Activated CD4-positive, alpha-beta T cell treated with anti-CD3 and anti-CD28 coated beads, Interleukin-2, amount 50 U/mL, for 16 hours (primary cell): ENCODE results near the gene SUN2.
A peak's percentile ranks its signal among the peaks of the same experiment; 100 is the strongest.

Experiments used
- DNase-seq: peaks from one replicate; pipeline ENCODE4 v3.0.0-alpha.2; 2020

SUN2 gene

DNA sequence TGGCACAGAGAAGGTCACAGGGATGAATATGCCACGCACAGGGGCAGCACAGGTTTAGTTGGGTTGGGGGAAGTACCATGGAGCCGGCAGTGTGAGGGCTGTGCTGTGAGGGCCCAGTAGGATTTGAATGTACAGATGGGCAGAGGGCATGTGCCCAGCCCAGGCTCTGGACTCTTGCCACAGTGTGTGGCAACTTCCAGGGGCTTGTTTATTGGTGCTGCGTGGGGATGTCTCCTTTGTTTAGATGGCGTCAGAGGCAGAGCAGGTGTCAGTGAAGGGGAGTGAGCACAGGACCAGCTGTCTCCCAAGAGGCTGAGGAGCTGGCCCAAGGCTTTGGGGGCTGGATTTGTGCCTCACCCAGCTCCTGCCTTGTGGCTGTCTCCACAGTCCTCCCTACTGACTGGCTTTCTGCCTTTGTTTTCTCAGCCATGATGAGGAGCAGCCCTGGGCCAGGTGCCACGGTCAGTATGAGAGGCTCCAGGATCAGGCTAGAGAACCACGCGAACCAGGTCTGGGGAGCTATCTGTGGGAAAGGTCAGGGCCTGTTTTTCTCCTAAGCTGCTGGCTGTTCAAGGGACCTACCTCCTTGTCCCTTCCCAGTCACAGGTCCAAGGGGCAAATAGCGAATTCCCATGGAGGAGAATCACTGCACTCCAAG is 21.9 kb downstream of the SUN2 start:
- no peak for DNase-seq

DNA sequence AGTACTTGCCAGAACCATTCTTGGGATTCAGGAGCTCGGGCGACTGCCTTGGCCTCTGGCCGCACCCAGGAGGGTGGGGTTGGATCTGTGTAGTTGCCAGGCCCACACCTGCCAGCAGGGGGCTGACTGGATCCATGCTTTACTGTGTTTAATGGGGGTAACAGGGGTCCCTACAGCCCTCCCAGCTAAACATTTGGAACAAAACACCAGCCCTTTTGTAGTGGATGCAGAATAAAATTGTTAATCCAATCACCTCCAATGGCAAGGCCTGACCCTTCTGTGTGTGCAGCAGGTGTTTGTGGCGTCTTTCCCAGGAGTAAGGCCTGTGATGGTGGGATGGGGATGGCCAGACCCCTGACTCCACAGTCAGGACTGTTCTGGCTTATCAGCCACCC is 22.5 kb downstream of the SUN2 start:
- peak; percentile 51 for DNase-seq

DNA sequence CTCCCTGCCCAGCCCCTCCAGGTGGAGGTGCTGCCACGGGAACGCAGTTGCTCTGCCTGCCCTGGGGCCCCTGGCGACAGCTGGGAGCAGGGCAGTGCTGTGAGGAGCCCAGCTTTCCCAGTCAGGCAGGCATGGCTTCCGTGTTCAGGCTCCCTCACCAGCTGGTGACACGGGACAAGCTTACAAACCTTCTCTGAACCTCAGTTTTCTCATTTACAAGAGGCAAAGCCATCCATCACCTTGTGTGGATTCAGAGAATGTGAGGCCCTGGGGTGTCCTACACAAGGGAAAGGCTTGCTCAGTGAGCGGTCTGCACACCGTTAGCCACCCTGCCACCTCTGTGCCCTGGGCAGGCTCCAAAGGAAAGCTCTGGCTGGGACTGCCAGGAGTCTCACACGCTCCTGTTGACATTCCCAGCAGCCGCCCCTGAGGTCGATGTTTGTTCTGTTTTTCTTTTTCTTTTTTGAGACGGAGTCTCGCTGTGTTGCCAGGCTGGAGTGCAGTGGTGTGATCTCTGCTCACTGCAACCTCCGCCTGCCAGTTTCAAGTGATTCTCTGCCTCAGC is 23.5 kb downstream of the SUN2 start:
- DNase-seq = no peak

DNA sequence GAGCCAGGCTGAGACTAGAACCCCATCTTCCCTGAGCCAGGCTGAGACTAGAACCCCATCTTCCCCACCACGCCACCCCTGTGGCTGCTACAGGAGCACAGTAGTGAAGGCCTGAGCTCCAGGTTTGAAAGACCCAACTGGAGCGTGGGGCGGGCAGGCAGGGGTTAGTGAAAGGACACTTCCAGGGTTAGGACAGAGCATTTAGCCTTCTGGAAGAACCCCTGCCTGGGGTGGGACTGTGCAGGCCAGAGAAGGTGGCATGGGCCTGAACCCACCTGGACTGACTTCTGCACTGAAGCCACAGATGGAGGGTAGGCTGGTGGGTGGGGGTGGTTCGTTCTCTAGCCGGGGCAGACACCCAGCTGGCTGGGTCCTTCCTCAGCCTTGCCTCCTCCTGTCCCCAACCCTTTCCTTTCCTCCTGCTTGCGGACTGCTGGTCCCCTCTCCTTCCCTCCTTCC is 24.1 kb downstream of the SUN2 start:
- no peak for DNase-seq

DNA sequence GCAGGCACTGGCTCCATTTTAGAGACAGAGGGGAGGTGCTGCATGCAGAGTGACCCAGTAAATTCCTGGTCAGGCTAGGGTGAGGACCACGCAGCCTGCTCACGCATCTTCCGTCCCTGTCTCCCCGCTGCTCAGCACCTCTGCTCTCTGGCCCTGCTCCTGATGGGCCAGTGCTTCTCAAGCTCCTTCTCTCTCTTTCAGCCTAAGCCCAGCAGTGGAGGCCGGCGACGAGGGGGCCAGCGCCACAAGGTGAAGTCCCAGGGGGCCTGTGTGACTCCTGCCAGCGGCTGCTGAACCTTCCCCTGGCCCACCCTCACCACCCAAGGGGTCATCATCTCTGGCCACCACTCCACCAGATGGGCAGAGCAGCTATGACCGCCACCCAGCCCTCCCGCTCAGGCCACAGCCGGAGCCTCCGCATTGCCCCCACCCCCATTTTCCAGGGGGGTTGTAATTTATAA is 25.4 kb downstream of the SUN2 start:
- DNase-seq = no peak

DNA sequence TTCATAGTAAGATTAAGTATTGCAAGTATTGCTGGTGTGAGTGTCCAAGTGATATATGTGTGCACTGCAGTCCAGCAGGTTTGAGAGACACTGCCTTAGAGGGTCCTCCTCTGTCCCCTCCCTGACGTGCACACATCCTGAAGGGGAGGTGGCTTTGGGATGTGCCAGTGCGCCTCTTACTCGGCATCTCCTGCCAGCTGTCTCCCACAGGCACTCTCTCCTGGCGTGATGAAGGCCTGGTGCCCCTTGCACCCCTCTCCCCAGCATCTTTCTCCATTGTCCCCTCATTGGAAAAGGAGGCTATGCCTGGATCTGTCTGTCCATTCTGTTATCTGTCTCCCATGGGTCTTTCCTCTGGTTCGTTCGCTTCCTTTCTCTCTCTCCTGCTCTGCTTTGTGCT is 25.9 kb downstream of the SUN2 start:
- DNase-seq = no peak

DNA sequence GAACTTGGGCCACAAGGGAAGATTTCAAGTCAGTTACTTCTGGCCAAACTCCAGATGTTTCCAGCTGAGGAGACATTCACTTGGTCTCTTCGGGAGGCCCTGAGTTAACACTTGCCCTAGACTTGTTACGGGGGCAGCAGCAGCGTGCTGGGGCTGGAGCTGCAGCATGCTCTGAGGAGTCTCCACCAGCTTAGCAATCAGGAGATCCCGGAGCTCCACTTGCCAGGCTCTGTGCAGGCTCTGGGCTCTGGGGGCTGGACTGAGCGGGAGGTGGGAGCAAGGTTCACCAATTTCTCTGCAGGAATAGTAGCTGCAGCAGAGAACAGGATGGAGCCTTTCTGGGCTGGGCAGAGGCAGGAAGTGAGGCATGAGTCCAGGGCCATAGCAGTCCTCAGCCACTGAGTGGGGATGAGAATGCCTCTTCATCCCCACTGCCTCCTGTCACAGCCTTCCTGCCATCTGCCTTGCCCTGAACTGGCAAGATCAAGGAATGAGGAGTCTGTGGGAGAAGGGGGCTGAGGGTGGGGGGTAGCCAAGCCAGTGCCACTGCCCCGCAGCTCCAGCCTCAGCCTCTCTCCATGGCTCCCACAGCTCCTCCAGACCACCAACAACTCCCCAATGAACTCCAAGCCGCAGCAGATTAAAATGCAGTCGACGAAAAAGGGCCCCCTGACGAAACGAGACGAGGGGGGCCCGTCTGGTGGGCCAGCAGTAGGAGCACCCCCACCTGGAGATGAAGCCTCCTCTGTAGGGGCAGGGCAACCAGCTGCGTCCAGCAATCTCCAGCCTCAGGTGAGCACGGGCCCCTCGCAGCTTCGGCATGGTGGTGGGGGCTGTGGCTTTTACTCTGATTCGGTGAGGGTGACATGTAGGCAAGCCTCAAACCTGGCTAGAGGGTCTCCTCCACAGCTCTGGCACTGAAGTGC is 26.7 kb downstream of the SUN2 start:
- DNase-seq = no peak

DNA sequence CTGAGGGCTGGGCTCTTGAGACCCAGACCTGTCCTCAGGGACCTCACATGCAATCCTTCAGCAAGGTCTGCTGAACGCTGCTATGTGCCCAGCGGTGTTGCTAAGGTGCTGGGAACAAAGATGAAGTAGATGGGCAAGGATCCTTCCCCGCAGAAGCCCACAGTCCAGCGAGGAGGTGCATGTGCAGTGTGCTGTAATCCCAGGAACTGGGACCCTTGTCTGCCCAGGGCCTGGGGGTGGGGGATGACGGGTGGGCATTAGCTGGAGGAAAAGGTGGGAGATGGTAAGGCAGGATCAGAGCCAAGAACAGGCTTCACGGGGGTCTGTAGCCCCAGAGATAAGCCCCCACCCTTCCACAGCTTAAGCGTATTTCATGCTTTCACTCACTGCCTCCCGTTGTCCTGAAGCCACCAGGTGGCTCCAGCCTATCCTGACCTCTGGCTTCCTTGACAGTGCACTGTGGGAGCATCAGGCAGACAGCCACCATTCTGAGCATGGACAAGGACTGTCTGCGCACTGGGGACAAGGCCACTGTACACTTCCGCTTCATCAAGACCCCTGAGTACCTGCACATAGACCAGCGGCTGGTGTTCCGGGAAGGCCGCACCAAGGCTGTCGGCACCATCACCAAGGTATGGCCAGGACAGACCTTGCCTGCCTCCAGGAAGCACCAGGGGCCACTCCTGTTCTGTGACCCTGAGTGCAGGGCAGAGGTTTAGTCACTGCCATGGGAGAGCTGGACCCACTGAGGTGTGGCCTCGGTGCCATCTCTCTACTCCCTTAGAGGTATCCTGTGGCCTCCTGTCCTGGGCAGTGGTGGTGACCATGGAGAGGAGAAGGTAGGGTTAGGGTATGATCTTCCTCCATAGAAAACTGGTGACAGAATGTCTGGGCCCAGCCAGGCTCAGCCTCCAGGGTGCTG is 28.0 kb downstream of the SUN2 start:
- DNase-seq = no peak

DNA sequence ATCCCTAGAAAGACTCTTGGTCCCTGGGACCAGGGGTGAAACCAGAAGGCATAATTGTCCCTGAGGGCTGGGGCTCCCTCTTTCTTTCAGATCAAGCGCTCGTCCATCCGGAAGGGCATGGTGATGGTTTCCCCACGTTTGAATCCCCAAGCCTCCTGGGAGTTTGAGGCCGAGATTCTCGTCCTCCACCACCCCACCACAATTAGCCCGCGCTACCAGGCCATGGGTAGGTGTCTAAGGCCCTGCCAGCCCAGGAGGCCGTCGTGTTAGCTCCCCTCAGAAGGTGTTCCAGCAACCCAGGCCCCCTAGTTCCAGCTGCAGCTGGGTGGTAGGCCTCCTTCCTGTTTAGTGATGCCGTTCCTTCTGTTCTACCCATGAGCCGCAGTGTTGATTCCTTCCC is 28.7 kb downstream of the SUN2 start:
- DNase-seq = no peak

DNA sequence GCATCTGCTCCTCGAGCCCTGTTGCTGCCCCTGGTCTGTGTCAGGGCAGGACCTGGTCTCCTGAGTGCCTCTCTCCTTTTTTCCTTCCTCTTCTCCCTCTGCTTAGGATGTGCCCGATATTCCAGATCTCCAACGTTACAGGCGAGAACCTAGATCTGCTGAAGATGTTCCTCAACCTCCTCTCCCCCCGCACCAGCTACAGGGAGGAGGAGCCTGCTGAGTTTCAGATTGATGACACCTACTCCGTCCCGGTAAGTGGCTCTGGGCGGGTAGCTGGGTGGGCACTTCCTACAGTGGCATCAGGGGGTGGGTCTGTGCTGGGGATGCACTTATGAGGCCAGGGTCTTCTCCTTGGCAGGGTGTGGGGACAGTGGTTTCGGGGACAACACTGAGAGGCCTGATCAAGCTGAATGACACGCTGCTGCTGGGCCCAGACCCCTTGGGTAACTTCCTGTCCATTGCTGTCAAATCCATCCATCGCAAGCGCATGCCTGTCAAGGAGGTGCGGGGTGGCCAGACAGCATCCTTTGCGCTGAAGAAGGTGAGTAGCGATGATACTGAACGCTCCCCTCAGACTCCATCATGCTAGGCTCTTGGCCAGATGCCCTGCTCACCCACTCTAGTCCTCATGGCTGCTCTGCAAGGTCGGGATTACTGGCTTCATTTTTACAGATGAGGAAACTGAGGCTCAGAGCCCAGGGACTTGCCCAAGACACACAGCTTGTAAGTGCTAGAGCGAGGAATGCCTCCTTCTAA is 29.7 kb downstream of the SUN2 start:
- DNase-seq = no peak

DNA sequence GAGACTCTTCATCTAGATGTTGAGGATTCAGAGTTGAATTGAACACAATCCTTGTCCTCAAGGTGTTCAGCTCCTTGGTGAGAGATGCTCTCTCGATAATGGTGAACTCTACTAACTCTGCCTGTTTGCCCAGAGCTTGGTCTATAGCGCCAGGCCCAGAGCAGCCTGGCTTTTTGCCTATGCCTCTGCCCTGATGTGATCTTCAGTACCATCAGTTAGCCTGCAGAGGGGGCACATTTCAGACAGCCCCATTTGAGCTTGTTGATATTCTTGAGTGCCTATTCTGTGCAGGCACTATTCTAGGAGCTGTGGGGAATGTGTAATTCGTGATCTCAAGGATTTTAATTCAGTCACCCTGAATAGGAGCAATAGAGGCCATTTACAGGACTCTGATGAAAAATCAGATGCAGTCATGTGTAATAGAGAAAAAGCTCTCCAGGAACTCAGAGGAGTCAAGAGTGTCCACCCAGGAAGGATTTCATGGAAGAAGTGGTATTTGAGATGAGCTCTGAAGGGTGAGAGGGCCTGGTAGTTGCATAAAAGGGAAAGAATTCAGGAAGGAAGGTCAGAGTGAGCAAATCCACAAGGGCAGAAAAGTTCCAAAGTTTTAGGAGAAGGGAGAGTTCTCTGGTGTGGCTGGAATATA is 30.7 kb downstream of the SUN2 start:
- peak; percentile 36 for DNase-seq

DNA sequence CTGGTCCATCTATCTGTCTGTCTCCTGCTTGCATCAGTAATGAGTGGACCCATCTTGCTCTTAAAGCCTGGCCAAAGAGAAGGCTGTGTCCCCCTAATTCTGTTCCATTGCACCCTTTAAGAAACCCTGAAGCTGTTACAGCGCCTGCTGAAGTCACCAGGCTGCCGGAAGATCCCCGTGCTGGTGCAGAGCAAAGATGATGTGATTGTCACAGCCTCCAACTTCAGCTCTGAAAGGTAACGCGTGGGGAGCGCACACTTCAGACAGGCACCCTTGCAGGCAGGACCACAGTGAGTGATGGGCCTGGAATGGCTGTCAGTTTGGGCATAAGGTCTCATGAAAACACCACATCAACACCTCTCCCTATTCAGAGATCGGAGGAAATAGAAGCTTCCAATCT is 31.6 kb downstream of the SUN2 start:
- DNase-seq = no peak

DNA sequence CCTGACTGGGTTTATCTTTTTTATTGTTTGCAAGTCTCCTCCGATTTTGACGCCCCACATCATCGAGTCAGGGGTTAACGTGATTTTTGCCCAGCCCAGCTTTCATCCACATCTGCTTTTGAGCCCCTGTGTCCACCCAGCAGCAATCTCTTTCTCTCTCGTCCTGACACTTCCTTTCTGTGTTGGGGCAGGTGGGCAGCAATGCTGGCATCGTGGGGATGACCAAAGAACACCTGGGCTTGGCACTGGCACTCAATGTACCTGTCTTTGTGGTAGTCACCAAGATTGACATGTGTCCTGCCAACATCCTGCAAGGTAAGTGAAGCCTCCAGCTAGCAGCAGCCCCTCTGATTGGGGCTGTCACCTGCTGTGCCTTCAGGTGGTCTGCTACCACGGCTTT is 34.2 kb downstream of the SUN2 start:
- DNase-seq = no peak

DNA sequence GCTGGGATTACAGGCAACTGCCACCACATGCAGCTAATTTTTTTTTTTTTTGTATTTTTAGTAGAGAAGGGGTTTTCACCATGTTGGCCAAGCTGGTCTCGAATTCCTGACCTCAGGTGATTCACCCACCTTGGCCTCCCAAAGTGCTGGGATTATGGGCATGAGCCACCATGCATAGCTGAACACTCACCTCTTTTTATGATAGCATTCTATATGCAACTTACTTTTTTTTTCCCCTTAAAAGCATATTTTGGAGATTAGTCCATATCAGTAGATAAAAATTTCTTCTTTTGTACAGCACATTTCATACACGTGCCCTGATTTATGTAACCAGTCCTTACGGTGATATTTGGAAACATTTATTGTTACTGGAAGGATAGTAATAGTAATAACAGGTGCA is 35.4 kb downstream of the SUN2 start:
- no peak for DNase-seq

DNA sequence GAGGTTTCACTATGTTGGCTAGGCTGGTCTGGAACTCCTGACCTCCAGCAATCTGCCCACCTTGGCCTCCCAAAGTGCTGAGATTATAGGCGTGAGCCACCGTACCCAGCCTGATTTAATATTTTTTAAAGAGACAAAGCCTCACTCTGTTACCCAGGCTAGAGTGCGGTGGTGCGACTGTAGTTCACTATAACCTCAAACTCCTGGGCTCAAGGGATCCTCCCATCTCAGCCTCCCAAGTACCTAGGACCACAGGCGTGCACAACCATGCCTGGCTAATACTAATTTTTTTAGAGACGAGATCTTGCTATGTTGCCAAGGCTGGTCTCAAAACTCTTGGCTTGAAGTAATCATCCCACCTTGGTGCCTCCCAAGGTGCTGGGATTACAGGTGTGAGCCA is 36.6 kb downstream of the SUN2 start:
- no peak for DNase-seq

DNA sequence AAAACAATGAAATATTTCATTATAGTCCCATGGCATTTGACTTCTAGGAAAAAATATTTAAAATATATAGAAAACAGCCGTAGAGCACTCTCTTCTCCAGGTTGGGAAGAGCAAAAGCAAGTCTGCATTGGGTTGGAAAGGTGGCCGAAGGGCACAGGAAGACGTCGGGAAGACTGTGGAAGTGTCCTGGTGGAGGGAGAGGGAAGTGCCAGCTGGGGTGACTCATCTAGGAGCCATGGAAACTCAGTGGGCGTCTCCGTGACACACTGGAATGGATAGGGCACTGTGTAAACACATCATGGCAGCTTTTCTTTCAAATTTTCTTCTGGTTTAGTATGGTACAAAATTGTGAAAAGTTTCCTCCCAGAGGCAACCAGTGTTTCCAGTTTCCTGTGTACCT is 37.4 kb downstream of the SUN2 start:
- DNase-seq = no peak

DNA sequence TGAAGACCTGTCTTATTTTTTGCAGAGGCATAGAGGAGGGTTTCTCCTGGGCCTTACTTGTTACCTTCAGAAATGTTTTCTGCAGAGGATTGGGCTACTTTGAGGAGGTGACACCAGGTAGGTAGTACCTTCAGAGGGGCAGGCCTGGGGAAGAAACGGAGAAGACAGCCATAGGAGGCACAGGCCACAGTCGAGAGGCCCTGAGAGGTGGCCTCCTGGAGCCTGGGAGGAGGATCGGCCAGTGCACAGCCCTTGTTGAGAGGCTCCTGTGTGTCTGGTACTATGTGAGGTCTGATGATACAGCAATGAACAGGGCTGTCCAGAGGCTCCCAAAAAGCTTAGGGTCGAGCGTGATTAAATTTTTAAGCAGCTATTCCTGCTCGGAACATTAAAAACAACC is 38.6 kb downstream of the SUN2 start:
- no peak for DNase-seq

DNA sequence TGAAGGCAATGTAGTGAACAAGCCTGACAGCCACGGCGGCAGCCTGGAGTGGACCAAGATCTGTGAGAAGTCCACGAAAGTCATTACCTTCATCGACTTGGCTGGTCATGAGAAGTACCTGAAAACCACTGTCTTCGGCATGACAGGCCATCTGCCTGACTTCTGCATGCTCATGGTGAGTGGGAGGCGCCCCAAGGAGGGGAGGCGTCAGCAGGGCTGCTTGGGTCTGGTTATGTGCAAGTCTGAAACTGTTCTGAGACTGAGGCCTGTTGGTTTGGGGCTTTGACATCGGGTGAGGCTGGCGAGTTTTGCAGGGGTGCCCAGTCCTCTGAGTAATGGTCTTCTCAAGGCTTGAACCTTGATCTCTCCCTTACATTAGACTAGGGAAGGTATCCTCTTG is 39.0 kb downstream of the SUN2 start:
- DNase-seq = no peak

DNA sequence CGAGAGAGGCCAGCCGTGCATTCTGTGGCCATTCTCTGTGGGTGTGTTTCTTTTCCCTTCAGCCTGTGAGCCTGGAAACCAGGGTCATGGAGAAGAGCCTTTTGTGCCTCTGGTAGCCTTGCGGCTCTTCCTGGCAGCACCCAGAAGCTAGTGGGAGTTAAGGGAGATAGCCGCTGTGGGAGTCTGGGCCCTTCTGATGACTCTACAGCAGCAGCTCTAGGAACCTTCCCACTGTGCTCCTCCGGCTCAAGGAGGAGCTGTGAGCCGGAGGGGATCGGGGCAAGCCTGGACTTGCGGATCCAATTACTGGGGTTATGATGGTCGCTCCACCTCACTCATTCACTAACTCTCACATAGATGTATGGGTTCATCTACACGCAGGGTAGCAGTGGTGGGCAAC is 39.5 kb downstream of the SUN2 start:
- no peak for DNase-seq

DNA sequence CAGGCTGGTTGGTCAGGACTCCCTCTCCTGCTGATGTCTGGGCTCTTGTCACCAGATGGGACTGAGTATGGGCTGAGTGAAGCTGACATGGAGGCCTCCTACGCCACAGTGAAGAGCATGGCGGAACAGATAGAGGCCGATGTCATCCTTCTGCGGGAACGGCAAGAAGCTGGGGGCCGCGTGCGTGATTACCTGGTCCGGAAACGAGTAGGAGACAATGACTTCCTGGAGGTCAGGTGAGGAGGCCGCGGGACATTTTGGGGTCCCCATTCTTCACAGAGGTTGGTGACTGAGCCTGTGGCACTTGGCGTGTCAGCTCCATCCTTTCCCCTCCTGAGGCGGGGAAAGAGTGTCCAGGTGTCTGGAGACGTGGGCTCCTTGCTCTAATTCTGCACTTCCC is 39.9 kb downstream of the SUN2 start:
- no peak for DNase-seq

DNA sequence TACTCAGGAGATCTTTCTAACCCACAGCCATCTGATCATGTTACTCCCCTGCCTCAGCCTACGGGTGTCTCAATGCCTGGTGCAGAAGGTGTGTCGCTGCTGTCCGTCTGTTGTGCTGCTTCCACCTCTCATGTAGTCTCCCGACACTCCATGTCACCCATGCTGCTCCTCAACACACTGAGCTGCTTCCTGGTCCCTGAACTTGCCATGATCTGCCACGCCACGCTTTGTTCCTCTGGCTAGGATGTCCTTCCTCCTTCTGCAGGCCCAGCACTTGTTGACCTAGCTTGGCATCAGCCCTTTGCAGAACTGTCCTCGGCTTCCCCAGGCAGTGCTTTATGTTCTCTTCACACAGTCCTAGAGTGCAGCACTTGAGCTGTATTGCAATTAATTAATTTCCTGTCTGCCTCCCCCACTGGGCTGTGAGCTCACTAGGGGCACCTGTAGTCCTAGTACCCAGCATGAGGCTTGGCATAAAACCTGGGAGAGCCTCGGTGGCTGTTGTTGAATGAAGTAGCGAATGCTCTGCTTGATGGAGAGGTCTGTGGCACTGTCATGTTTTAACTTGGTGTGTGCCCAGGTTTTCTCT is 40.5 kb downstream of the SUN2 start:
- DNase-seq = no peak
